Panc1 (cell line): ENCODE measurements around the gene ADGRB3. TPM values are rescaled to one million over a fixed set of nuclear protein-coding genes. Genes with fewer than 3 reads are reported as not detected.

Experiments
- ATAC-seq: fragments of 200-7000 bp; cut with Tn5 transposase; 2 replicates; pipeline ENCODE4 v1.9.1; 2020; ENCODE audit warnings: mild to moderate bottlenecking, moderate library complexity
- BruUV-seq: library from RNA; stranded (reverse); fragments of 400-500 nt; replicated peaks from 2 replicates; lab custom pipeline; 2021; lab: Mats Ljungman, UMichigan
- CTCF ChIA-PET: fragments of 300-600 bp; sonication (Branson Sonifier 250); formaldehyde crosslinking; loops from one replicate; lab custom pipeline; 2022; ENCODE audit warnings: antibody characterized with exemption; lab: Charles Lee
- POLR2A ChIA-PET: fragments of 300-600 bp; sonication (Branson Sonifier 250); formaldehyde crosslinking; loops from one replicate; lab custom pipeline; 2022; ENCODE audit warnings: antibody characterized with exemption; lab: Charles Lee
- DNase-seq: peaks from one replicate; pipeline ENCODE4 v3.0.0-alpha.2; 2010; ENCODE audit warnings: low read depth, low spot score
- H3K27ac ChIP-seq: 2 replicates; pipeline ENCODE4 v1.5.1; 2011; ENCODE audit warnings: mild to moderate bottlenecking, low read length, inconsistent platforms
- H3K27me3 ChIP-seq: fragments of 200-500 bp; sonication (Bioruptor generic); 2 replicates; pipeline ENCODE4 v1.6.0; 2014; ENCODE audit warnings: low read length, inconsistent platforms; ENCODE audit not compliant: control insufficient read depth, insufficient read depth
- H3K36me3 ChIP-seq: fragments of 200-500 bp; sonication (Bioruptor generic); 2 replicates; pipeline ENCODE4 v1.5.1; 2014; ENCODE audit warnings: inconsistent platforms, mild to moderate bottlenecking, low read length, moderate library complexity; ENCODE audit not compliant: control insufficient read depth, insufficient read depth
- H3K4me1 ChIP-seq: 2 replicates; pipeline ENCODE4 v1.5.1; 2011; ENCODE audit warnings: inconsistent platforms, mild to moderate bottlenecking, low read length, moderate library complexity; ENCODE audit not compliant: control insufficient read depth, insufficient read depth
- H3K4me3 ChIP-seq, 2 experiments: 2 replicates each; pipeline ENCODE4 v1.5.1; 2011 to 2012; ENCODE audit warnings: low read depth in 2 of 2, low read length in 2 of 2, mild to moderate bottlenecking in 2 of 2, inconsistent platforms in 1 of 2, moderate library complexity in 1 of 2
- H3K9me3 ChIP-seq: fragments of 200-500 bp; sonication (Bioruptor generic); 2 replicates; pipeline ENCODE4 v1.5.1; 2014; ENCODE audit warnings: low read depth, mild to moderate bottlenecking, inconsistent platforms, low read length, moderate library complexity; ENCODE audit not compliant: control insufficient read depth, insufficient read depth
- POLR2AphosphoS5 ChIP-seq: IDR thresholded peaks from 2 replicates; pipeline ENCODE4 v1.6.1; 2012; ENCODE audit warnings: mild to moderate bottlenecking, low read depth, low read length, moderate library complexity
- SIN3A ChIP-seq: IDR thresholded peaks from 2 replicates; pipeline ENCODE4 v1.6.1; 2012; ENCODE audit warnings: low read depth, mild to moderate bottlenecking, low read length, moderate library complexity, borderline replicate concordance; ENCODE audit not compliant: insufficient read depth
- TCF7L2 ChIP-seq: IDR thresholded peaks from 2 replicates; pipeline ENCODE4 v1.6.1; 2011; ENCODE audit warnings: mild to moderate bottlenecking, low read depth, low read length, inconsistent platforms
- in situ Hi-C: cut with HindIII; loops from 2 replicates; pipeline ENCODE4 v1.10.0; 2016; ENCODE audit warnings: low sequenced_read_pairs, low pct_unique_long_range_greater_than_20kb
- intact Hi-C: fragments of 100-400 bp; cut with micrococcal nuclease; formaldehyde crosslinking; loops from one replicate; pipeline ENCODE4 v1.10.0; 2022; ENCODE audit not compliant: unreplicated experiment
- total RNA-seq: library from RNA; stranded (reverse); gene quantifications from one replicate; pipeline ENCODE4 v1.2.1, GENCODE V29; 2021; ENCODE audit not compliant: unreplicated experiment
- TF ChIP-seq, protein P1 (sequence below): fragments of 450-650 bp; IDR thresholded peaks from 2 replicates; pipeline ENCODE4 v1.5.1; 2017; ENCODE audit warnings: mild to moderate bottlenecking
- TF ChIP-seq, protein P2 (sequence below), 2 experiments: IDR thresholded peaks; 2 replicates each; pipeline ENCODE4 v1.6.1; 2011 to 2012; ENCODE audit warnings: low read depth in 2 of 2, control low read depth in 1 of 2, low read length in 1 of 2, mild to moderate bottlenecking in 1 of 2, moderate library complexity in 1 of 2; ENCODE audit not compliant: insufficient read depth in 1 of 2

ADGRB3 gene
- total RNA-seq, 1 experiment from 2014 or later = 0.10 TPM

DNA sequence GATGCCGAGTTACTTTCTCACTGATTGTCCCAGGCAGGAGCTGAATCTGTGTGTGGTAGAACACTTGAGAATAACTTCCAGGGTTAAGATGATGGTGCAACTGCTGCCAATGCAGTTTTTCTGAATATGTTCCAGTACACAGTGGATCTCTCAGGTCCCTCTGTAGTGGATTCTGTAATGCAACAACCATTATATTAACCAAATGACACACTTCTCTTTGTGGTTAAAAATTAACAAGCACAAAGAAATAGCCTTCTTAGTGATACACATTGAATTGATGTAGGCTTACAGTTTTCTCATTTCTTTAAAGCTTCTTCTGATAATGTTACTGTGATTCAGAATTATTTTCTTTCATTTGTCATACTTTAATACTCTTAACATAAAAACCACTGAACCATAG lies 383.8 kb downstream of the ADGRB3 start:
- Histone ChIP-seq H3K27ac (no peak overlapping the region), H3K27me3 (no peaks in the 10 kb centered on the region), H3K4me3 (no peak overlapping the region), H3K4me1 (no peaks in the 10 kb centered on the region), H3K9me3 (no peaks in the 10 kb centered on the region), H3K36me3 (no peaks in the 10 kb centered on the region)
- intact Hi-C loops = no loop called here
- BruUV-seq = no TSS peak
- in situ Hi-C loops = no loop called here
- TF ChIP-seq POLR2AphosphoS5 (no peak), SIN3A (no peak), TCF7L2 (no peak)
- TF ChIP-seq, protein P1, sequence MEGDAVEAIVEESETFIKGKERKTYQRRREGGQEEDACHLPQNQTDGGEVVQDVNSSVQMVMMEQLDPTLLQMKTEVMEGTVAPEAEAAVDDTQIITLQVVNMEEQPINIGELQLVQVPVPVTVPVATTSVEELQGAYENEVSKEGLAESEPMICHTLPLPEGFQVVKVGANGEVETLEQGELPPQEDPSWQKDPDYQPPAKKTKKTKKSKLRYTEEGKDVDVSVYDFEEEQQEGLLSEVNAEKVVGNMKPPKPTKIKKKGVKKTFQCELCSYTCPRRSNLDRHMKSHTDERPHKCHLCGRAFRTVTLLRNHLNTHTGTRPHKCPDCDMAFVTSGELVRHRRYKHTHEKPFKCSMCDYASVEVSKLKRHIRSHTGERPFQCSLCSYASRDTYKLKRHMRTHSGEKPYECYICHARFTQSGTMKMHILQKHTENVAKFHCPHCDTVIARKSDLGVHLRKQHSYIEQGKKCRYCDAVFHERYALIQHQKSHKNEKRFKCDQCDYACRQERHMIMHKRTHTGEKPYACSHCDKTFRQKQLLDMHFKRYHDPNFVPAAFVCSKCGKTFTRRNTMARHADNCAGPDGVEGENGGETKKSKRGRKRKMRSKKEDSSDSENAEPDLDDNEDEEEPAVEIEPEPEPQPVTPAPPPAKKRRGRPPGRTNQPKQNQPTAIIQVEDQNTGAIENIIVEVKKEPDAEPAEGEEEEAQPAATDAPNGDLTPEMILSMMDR = no peak
- TF ChIP-seq, protein P2, sequence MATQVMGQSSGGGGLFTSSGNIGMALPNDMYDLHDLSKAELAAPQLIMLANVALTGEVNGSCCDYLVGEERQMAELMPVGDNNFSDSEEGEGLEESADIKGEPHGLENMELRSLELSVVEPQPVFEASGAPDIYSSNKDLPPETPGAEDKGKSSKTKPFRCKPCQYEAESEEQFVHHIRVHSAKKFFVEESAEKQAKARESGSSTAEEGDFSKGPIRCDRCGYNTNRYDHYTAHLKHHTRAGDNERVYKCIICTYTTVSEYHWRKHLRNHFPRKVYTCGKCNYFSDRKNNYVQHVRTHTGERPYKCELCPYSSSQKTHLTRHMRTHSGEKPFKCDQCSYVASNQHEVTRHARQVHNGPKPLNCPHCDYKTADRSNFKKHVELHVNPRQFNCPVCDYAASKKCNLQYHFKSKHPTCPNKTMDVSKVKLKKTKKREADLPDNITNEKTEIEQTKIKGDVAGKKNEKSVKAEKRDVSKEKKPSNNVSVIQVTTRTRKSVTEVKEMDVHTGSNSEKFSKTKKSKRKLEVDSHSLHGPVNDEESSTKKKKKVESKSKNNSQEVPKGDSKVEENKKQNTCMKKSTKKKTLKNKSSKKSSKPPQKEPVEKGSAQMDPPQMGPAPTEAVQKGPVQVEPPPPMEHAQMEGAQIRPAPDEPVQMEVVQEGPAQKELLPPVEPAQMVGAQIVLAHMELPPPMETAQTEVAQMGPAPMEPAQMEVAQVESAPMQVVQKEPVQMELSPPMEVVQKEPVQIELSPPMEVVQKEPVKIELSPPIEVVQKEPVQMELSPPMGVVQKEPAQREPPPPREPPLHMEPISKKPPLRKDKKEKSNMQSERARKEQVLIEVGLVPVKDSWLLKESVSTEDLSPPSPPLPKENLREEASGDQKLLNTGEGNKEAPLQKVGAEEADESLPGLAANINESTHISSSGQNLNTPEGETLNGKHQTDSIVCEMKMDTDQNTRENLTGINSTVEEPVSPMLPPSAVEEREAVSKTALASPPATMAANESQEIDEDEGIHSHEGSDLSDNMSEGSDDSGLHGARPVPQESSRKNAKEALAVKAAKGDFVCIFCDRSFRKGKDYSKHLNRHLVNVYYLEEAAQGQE (IDR thresholded peaks at IDR 0.05; ENCODE audit: insufficient read depth in 1 of 2, low read depth in 2 of 2, low read length in 1 of 2) = no peak
- CTCF ChIA-PET = no interaction called here
- DNase-seq = no peak
- POLR2A ChIA-PET = no interaction called here
- ATAC-seq = no peak

DNA sequence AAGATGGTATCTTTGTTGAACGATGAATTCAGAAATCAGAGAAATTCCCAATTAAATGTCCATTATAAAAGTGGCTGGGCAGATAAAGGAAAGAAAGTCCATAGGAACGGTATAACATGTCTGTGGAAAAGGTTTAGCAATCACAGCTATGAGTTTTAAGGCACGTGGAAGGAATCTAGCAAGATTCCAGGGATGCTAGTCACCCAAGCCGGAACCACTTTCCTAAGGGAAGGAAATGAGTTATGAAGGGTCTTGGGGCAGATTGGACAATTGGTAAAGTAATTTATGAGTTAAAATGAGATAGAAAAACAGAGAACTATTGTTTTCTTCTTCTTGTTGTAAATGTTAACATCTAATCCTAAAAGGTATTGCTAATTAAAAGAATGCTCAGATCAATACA lies 384.8 kb downstream of the ADGRB3 start:
- CTCF ChIA-PET = no interaction called here
- intact Hi-C loops = no loop called here
- no peaks in the 10 kb centered on the region for H3K4me1 ChIP-seq
- DNase-seq = no peak
- BruUV-seq = no TSS peak
- H3K4me3 ChIP-seq = no peak overlapping the region
- POLR2A ChIA-PET = no interaction called here
- H3K9me3 ChIP-seq = no peaks in the 10 kb centered on the region
- no peak overlapping the region for H3K27ac ChIP-seq
- no peak for TF ChIP-seq POLR2AphosphoS5
- TF ChIP-seq TCF7L2 = no peak
- in situ Hi-C loops = no loop called here
- ATAC-seq = no peak
- no peaks in the 10 kb centered on the region for H3K27me3 ChIP-seq
- no peaks in the 10 kb centered on the region for H3K36me3 ChIP-seq

DNA sequence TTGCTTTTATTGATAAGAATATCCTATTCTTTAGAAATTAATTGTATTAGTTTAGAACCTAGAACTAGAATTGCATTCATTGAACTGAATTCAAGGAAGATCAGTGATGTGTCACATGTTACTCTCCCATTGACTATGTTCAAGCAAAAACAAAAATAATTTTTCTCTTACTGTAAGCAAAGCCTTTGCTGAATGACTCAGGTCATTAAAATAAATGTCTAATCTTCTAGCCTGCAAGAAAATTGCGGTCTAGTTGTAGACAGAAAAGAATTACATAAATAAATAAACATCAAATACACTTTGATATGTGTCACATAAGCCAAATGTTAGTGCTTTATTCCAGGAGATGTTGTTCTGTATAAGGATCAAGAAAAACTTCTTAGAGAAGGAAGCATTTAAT lies 387.9 kb downstream of the ADGRB3 start:
- intact Hi-C loops = no loop called here
- H3K9me3 ChIP-seq = no peaks in the 10 kb centered on the region
- ChIA-PET CTCF (no interaction called here), POLR2A (no interaction called here)
- ATAC-seq (peak; percentile 63; the same call in 1 of the 2 replicates), DNase-seq (no peak)
- in situ Hi-C loops = no loop called here
- no TSS peak for BruUV-seq
- H3K36me3 ChIP-seq = no peaks in the 10 kb centered on the region
- no peak overlapping the region for H3K4me3 ChIP-seq
- H3K27ac ChIP-seq = no peak overlapping the region
- TF ChIP-seq SIN3A = no peak
- TF ChIP-seq, protein P2 (IDR thresholded peaks at IDR 0.05; ENCODE audit: insufficient read depth in 1 of 2, low read depth in 2 of 2, low read length in 1 of 2) = no peak
- no peak for TF ChIP-seq TCF7L2
- TF ChIP-seq, protein P1 = no peak
- no peak for TF ChIP-seq POLR2AphosphoS5
- H3K4me1 ChIP-seq = no peaks in the 10 kb centered on the region
- no peaks in the 10 kb centered on the region for H3K27me3 ChIP-seq
